Measurements from ENCODE around the gene TRPM4.
A peak's percentile ranks its signal among the peaks of the same experiment; 100 is the strongest.
"Not testable (repeated sequence)": the region's sequence is repeated elsewhere in the genome, so short reads cannot be mapped to it uniquely, and the experiment has no call there.

The TRPM4 gene

DNA sequence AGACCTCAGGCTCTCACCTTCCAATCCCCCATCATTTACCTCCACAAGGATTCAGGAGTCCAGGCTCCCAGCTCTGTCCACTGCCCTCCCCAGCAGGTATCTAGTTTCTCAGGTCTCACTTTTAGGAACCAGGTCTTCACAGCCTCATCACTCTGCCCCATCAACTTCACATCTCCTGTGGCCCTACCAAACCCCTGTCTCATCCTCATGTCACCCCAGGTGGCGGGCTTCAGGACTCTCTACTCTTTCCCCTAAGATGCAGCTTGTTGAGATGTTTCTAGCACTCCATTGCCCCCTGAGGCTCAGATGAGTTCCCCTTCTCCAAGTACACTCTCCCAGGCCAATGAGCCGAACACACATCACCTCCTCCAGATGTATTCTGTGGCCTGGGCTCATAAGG, 36.7 kb upstream of the TRPM4 start:
- H3K27ac ChIP-seq: no peak overlapping the region
- no peak for TF ChIP-seq ZFX (IDR thresholded peaks at IDR 0.05)
- TF ChIP-seq, protein P1, sequence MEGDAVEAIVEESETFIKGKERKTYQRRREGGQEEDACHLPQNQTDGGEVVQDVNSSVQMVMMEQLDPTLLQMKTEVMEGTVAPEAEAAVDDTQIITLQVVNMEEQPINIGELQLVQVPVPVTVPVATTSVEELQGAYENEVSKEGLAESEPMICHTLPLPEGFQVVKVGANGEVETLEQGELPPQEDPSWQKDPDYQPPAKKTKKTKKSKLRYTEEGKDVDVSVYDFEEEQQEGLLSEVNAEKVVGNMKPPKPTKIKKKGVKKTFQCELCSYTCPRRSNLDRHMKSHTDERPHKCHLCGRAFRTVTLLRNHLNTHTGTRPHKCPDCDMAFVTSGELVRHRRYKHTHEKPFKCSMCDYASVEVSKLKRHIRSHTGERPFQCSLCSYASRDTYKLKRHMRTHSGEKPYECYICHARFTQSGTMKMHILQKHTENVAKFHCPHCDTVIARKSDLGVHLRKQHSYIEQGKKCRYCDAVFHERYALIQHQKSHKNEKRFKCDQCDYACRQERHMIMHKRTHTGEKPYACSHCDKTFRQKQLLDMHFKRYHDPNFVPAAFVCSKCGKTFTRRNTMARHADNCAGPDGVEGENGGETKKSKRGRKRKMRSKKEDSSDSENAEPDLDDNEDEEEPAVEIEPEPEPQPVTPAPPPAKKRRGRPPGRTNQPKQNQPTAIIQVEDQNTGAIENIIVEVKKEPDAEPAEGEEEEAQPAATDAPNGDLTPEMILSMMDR (conservative IDR thresholded peaks at IDR 0.05): no peak

DNA sequence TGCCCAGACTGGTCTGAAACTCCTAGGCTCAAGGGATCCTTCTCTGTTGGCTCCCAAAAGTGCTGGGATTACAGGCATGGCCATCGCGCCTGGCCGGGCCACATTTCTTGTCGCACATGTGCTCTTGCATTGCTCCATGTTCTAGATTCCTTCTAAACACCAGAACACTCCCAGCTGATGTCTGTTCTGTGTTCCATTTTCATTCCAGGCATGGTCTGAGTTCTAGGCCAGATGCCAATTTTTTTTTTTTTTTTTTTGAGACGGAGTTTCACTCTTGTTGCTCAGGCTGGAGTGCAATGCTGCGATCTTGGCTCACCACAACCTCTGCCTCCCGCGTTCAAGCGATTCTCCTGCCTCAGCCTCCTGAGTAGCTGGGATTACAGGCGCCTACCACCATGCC, 35.8 kb upstream of the TRPM4 start:
- H3K27ac ChIP-seq: not testable (repeated sequence)

DNA sequence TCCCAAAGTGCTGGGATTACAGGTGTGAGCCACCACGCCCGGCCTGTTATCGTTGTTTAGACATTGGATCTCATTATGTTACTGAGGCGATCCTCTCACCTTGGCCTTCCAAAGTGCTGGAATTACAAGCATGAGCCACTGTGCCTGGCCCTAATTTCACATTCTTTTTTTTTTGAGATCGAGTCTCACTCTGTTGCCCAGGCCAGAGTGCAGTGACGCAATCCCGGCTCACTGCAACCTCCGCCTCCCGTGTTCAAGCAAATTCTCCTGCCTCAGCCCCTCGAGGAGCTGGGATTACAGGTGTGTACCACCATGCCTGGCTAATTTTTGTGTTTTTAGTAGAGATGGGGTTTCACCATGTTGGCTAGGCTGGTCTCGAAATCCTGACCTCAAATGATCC, 34.3 kb upstream of the TRPM4 start:
- not testable (repeated sequence) for H3K27ac ChIP-seq

DNA sequence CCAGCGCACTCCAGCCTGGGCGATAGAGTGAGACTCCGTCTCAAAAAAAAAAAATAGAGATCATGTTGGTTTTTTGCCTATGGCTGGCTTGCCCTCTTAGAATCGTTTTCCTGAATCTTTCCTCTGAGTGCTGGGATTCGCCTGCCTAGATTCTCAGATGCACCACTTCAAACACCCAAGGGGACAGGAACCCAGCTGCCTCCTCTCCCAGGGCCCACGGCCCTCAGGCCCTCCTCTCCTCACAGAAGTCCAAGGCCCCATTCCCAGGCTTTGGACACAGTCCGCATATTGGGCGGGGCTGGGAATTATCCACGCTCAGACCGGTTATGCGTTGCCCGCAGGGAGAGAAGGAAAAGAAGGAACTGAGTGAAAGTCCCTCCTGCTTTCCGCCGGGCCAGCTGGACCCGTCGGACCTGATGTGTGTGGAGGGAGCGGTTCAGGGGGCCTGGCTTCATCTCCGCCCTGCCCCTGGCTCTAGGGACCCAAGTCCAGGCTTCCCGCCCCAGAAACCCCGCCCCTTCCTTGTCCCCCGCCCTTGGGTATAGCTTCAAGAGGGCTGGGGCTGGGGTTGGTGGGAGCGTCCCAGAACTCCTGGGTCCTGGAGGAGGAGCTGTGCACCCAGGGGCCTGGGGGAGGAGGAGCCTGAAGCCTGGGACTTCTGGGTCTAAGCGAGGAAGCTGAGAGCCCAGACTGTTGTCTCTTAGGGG, 32.4 kb upstream of the TRPM4 start:
- peak overlapping the region; percentile 52 for H3K27ac ChIP-seq
- TF ChIP-seq, protein P1 (conservative IDR thresholded peaks at IDR 0.05): no peak
- no peak for TF ChIP-seq ZFX (IDR thresholded peaks at IDR 0.05)

DNA sequence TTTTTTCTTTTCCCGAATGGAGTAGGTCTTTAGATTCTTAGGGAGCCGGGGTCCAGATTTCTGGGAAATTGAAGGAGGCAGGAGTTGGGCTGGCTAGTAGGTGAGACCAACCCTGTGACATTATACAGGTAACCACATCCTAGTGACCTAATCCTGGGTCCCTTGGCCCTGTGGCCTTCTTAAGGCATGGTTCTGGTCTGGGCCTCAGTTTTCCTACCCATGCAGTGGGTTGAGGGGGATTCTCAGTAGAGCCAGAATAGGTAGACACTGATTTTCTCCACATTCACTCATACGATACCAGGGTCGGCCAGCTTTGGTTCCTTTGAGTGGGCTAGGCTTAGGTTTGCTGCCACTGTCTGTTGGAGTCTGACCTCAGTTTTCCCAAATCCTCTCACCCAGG, 31.0 kb upstream of the TRPM4 start:
- TF ChIP-seq, protein P1 (conservative IDR thresholded peaks at IDR 0.05): no peak
- no peak for TF ChIP-seq ZFX (IDR thresholded peaks at IDR 0.05)
- no peak overlapping the region for H3K27ac ChIP-seq

DNA sequence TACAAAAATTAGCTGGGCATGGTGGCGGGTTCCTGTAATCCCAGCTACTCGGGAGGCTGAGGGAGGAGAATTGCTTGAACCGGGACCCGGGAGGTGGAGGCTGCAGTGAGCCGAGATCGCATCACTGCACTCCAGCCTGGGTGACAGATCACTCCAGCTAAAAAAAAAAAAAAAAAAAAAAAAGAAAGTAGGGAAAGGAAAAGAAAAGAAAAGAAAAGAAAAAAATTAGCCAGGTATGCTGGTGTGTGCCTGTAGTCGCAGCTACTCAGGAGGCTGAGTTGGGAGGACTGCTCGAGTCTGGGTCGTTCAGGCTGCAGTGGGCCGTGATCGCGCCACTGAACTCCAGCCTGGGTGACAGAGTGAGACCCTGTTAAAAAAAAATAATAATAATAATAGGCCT, 30.4 kb upstream of the TRPM4 start:
- peak overlapping the region; percentile 60 for H3K27ac ChIP-seq

DNA sequence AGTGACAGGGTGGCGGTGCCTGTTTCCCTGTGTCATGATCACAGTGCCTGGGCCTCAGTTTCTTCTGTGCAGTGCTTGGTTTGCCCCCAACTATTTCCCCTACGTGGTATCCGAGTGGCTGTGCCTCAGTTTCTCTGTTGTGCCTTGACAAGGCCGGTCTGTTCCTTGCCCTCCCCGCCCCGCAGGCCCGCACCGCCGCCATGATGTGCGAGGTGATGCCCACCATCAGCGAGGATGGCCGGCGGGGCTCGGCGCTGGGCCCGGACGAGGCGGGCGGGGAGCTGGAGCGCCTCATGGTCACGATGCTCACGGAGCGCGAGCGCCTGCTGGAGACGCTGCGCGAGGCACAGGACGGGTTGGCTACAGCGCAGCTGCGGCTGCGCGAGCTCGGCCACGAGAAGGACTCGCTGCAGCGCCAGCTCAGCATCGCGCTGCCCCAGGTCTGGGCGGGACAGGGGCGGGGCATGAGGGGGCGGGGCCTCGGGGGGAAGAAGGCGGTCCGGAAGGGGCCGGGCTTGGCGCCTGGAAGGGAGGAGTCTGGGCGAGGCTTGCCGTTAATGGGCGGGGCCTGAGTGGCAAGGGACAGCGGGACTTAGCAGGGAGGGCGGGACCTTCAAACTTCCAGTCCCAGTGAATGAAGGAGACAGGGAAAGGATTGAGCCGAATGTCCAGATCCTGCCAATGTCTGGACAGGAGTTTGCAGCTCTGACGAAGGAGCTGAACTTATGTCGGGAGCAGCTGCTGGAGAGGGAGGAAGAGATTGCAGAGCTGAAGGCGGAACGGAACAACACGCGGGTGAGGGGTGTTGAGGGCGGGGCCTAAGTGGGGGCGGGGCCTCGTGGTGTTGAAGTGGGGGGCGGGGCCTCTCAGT, 29.7 kb upstream of the TRPM4 start:
- H3K27ac ChIP-seq: peak overlapping the region; percentile 60
- TF ChIP-seq, protein P1 (conservative IDR thresholded peaks at IDR 0.05): no peak
- no peak for TF ChIP-seq ZFX (IDR thresholded peaks at IDR 0.05)

DNA sequence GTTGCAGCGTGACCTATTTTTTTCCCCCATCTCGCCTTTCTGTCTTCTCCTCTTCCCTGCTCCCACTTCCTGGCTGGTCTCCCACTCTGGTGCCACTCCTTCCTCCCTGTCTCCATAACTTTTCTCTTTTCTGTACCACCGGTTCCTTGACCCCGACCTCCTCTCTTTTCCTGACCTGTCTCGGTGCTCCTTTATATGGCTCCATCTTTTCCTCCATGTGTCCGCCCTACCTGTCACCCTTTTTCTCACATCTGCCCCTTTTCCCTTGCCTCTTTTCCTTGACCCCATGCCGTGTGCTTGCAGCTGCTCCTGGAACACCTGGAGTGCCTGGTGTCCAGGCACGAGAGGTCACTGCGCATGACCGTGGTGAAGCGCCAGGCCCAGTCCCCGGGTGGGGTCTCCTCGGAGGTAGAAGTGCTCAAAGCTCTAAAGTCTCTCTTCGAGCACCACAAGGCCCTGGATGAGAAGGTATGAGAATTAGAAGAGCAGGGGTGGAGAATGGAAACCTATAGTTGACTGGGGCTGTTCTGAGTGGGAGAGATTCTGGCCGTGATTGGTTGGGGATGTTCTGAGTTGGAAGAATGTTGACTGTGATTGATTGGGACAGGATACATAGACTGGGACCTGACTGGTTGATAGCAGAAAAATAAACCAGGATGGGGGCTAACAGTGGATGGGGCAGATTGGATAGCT, 28.9 kb upstream of the TRPM4 start:
- peak overlapping the region; percentile 60 for H3K27ac ChIP-seq
- TF ChIP-seq ZFX (IDR thresholded peaks at IDR 0.05): no peak
- TF ChIP-seq, protein P1 (conservative IDR thresholded peaks at IDR 0.05): no peak

Data from C4-2B (cell line).